H1 (cell line): ENCODE results near the gene CEMP1. TPM values are rescaled to one million over a fixed set of nuclear protein-coding genes. Genes with fewer than 3 reads are reported as not detected.

ENCODE experiments used
- CTCF ChIA-PET: fragments of 300-600 bp; sonication (Branson Sonifier 250); formaldehyde crosslinking; loops from one replicate; lab custom pipeline; 2021; ENCODE audit not compliant: partially characterized antibody; lab: Charles Lee
- POLR2A ChIA-PET: fragments of 300-600 bp; sonication (Branson Sonifier 250); formaldehyde crosslinking; loops from one replicate; lab custom pipeline; 2021; ENCODE audit warnings: inconsistent platforms; ENCODE audit not compliant: partially characterized antibody; lab: Charles Lee
- DNase-seq, 2 experiments: peaks; one replicate each; pipeline versions ENCODE4 v3.0.0 to v3.0.0-alpha.2; 2010 to 2022; ENCODE audit warnings: low spot score in 2 of 2, low read depth in 1 of 2, mixed read lengths in 1 of 2
- FAIRE-seq: peaks from 2 replicates; lab custom pipeline; 2011; peaks lifted over from hg19 to GRCh38; lab: Jason Lieb, UNC
- H2AFZ ChIP-seq: 2 replicates; pipeline ENCODE4 v1.8.1; 2012; ENCODE audit warnings: low read length, inconsistent platforms
- H2AK5ac ChIP-seq: 2 replicates; pipeline ENCODE4 v1.6.1; 2013; ENCODE audit warnings: low read depth, low read length
- H2BK120ac ChIP-seq: replicated peaks from 2 replicates; pipeline ENCODE3; 2013; ENCODE audit warnings: low read depth, low read length, inconsistent platforms
- H2BK12ac ChIP-seq: 2 replicates; pipeline ENCODE4 v1.6.1; 2013; ENCODE audit warnings: low read depth, low read length
- H2BK15ac ChIP-seq: 2 replicates; pipeline ENCODE4 v1.6.1; 2013; ENCODE audit warnings: low read length
- H2BK20ac ChIP-seq: 2 replicates; pipeline ENCODE4 v1.6.1; 2013; ENCODE audit warnings: low read length
- H2BK5ac ChIP-seq: 2 replicates; pipeline ENCODE4 v1.6.1; 2013; ENCODE audit warnings: low read depth, low read length
- H3K14ac ChIP-seq: 2 replicates; pipeline ENCODE4 v1.6.1; 2013; ENCODE audit warnings: inconsistent platforms; ENCODE audit not compliant: insufficient read length
- H3K18ac ChIP-seq: 2 replicates; pipeline ENCODE4 v1.6.1; 2013; ENCODE audit warnings: low read length; ENCODE audit errors: extremely low read depth
- H3K23ac ChIP-seq: 2 replicates; pipeline ENCODE4 v1.6.1; 2013; ENCODE audit warnings: inconsistent platforms; ENCODE audit not compliant: insufficient read length
- H3K23me2 ChIP-seq: 2 replicates; pipeline ENCODE4 v1.6.1; 2013; ENCODE audit warnings: low read depth, low read length
- H3K27ac ChIP-seq: 2 replicates; pipeline ENCODE4 v1.6.1; 2011; ENCODE audit warnings: low read depth, low read length, inconsistent platforms
- H3K27me3 ChIP-seq, 4 experiments: replicated peaks in 1 of 4; 1 replicate in 1 of 4; 2 replicates in 3 of 4; pipeline versions ENCODE4 v1.6.1 to v1.8.1; 2011 to 2013; ENCODE audit warnings: low read length in 3 of 4, mild to moderate bottlenecking in 3 of 4, inconsistent platforms in 2 of 4, mixed read lengths in 2 of 4, moderate library complexity in 1 of 4; ENCODE audit not compliant: control insufficient read depth in 3 of 4, insufficient read depth in 3 of 4; ENCODE audit errors: extremely low read depth in 1 of 4
- H3K36me3 ChIP-seq, 4 experiments: 2 replicates each; pipeline versions ENCODE4 v1.6.1 to v1.8.1; 2011 to 2013; ENCODE audit warnings: mild to moderate bottlenecking in 4 of 4, low read length in 3 of 4, moderate library complexity in 2 of 4, control low read depth in 1 of 4, inconsistent platforms in 1 of 4; ENCODE audit not compliant: insufficient read depth in 4 of 4, control insufficient read depth in 2 of 4
- H3K4ac ChIP-seq: replicated peaks from 2 replicates; pipeline ENCODE3; 2013; ENCODE audit warnings: low read length, low read depth, mixed read lengths, inconsistent platforms; ENCODE audit not compliant: insufficient read length
- H3K4me1 ChIP-seq, 4 experiments: replicated peaks in 1 of 4; 1 replicate in 1 of 4; 2 replicates in 3 of 4; pipeline versions ENCODE4 v1.6.1 to v1.8.1; 2011 to 2013; ENCODE audit warnings: low read length in 3 of 4, inconsistent platforms in 2 of 4, mixed read lengths in 1 of 4; ENCODE audit not compliant: insufficient read depth in 4 of 4, control insufficient read depth in 3 of 4
- H3K4me2 ChIP-seq, 2 experiments: 2 replicates each; pipeline versions ENCODE4 v1.6.1 to v1.8.1; 2011 to 2013; ENCODE audit warnings: low read depth in 2 of 2, low read length in 2 of 2, control low read depth in 1 of 2, inconsistent platforms in 1 of 2, mild to moderate bottlenecking in 1 of 2; ENCODE audit not compliant: insufficient read depth in 1 of 2
- H3K4me3 ChIP-seq, 4 experiments: fragments of 200-600, 300-600 bp in 1 of 4; sonication (generic), shearing (Covaris generic), sonication (Bioruptor Twin) in 1 of 4; 2 replicates each; pipeline versions ENCODE4 v1.5.1 to v1.8.1; 2011 to 2016; ENCODE audit warnings: low read length in 4 of 4, low read depth in 3 of 4, control low read depth in 2 of 4, inconsistent platforms in 2 of 4, mild to moderate bottlenecking in 2 of 4, mixed read lengths in 1 of 4, moderate library complexity in 1 of 4; ENCODE audit not compliant: insufficient read depth in 2 of 4; ENCODE audit errors: extremely low read depth in 1 of 4
- H3K56ac ChIP-seq: replicated peaks from 2 replicates; pipeline ENCODE3; 2013; ENCODE audit warnings: low read depth, mild to moderate bottlenecking, mixed read lengths, low read length, inconsistent platforms; ENCODE audit not compliant: insufficient read length
- H3K79me1 ChIP-seq: 2 replicates; pipeline ENCODE4 v1.6.1; 2013; ENCODE audit warnings: low read depth, low read length, control low read depth
- H3K79me2 ChIP-seq, 2 experiments: 2 replicates each; pipeline versions ENCODE4 v1.6.1 to v1.8.1; 2012 to 2013; ENCODE audit warnings: low read length in 2 of 2, mild to moderate bottlenecking in 2 of 2, inconsistent platforms in 1 of 2; ENCODE audit not compliant: insufficient read depth in 2 of 2, control insufficient read depth in 1 of 2
- H3K9ac ChIP-seq, 4 experiments: replicated peaks in 1 of 4; 1 replicate in 1 of 4; 2 replicates in 3 of 4; pipeline versions ENCODE4 v1.6.1 to v1.8.1; 2011 to 2013; ENCODE audit warnings: low read depth in 3 of 4, low read length in 3 of 4, control low read depth in 2 of 4, mild to moderate bottlenecking in 2 of 4, moderate library complexity in 2 of 4, inconsistent platforms in 1 of 4; ENCODE audit errors: extremely low read depth in 1 of 4
- H3K9me3 ChIP-seq, 2 experiments: 2 replicates each; pipeline versions ENCODE4 v1.6.1 to v1.8.1; 2012 to 2013; ENCODE audit warnings: mild to moderate bottlenecking in 2 of 2, moderate library complexity in 2 of 2, control low read depth in 1 of 2, inconsistent platforms in 1 of 2, low read depth in 1 of 2, low read length in 1 of 2, mixed read lengths in 1 of 2; ENCODE audit not compliant: insufficient read depth in 2 of 2
- H4K20me1 ChIP-seq, 2 experiments: replicated peaks in 1 of 2; 2 replicates each; pipeline versions ENCODE3 to v1.8.1; 2011 to 2013; ENCODE audit warnings: inconsistent platforms in 2 of 2, low read length in 2 of 2, mild to moderate bottlenecking in 1 of 2; ENCODE audit not compliant: insufficient read depth in 2 of 2, control insufficient read depth in 1 of 2
- H4K5ac ChIP-seq: 2 replicates; pipeline ENCODE4 v1.6.1; 2013; ENCODE audit warnings: low read length, low read depth, mixed read lengths, inconsistent platforms; ENCODE audit not compliant: insufficient read length
- H4K8ac ChIP-seq: 2 replicates; pipeline ENCODE4 v1.8.0; 2013; ENCODE audit warnings: mild to moderate bottlenecking, moderate library complexity, low read length, inconsistent platforms; ENCODE audit not compliant: insufficient read depth; ENCODE audit errors: extremely low read depth
- H4K91ac ChIP-seq: replicated peaks from 2 replicates; pipeline ENCODE3; 2013; ENCODE audit warnings: low read length, mixed read lengths, inconsistent platforms; ENCODE audit not compliant: insufficient read length
- CHD2 ChIP-seq: IDR thresholded peaks from 2 replicates; pipeline ENCODE4 v1.6.1; 2012; ENCODE audit warnings: low read length, improper control_type of control experiment
- NANOG ChIP-seq: IDR thresholded peaks from 2 replicates; pipeline ENCODE4 v1.6.1; 2011; ENCODE audit warnings: low read length, low read depth, mild to moderate bottlenecking, inconsistent platforms; ENCODE audit not compliant: insufficient read depth, poor library complexity, severe bottlenecking
- TBP ChIP-seq: IDR thresholded peaks from 2 replicates; pipeline ENCODE4 v1.6.1; 2011; ENCODE audit warnings: low read depth, low read length, improper control_type of control experiment
- WGBS, 2 experiments: shearing (Covaris generic) in 1 of 2; methylation state at CpG; one replicate each; pipeline versions ENCODE4 v1.1.6 to v1.1.7; 2013 to 2015; ENCODE audit warnings: low lambda C conversion rate in 2 of 2, mixed read lengths in 2 of 2, inconsistent platforms in 1 of 2, low coverage in 1 of 2, missing lambda C conversion rate in 1 of 2; ENCODE audit not compliant: insufficient replicate concordance in 2 of 2, insufficient coverage in 1 of 2, insufficient read length in 1 of 2; ENCODE audit errors: extremely low coverage in 1 of 2, missing lambda C conversion rate in 1 of 2; 5-methylcytosine and 5-hydroxymethylcytosine counted together
- polyA plus RNA-seq, 7 experiments: library from polyadenylated mRNA; depleted of rRNA in 3 of 7; stranded (reverse) in 5 of 7; unstranded in 2 of 7; fragments of >200 nt in 5 of 7; fragments of 200-250 nt in 2 of 7; gene quantifications; 1 replicate in 5 of 7; 2 replicates in 1 of 7; 4 replicates in 1 of 7; pipeline versions ENCODE4 v1.2.1 to v1.2.3, GENCODE V29; 2011 to 2013; ENCODE audit warnings: missing spikeins in 2 of 7, mixed read lengths in 2 of 7
- total RNA-seq: library from RNA; stranded (reverse); fragmentation: NEBNext Ultra II Directional; extraction: Animal tissue kit (Norgen Biotek cat#: 25700); gene quantifications from 2 replicates; pipeline ENCODE4 v1.2.1, GENCODE V29; 2021

Gene CEMP1
- total and polyA plus RNA-seq, 2 of the 8 experiments (the other 6 are each of a cell fraction or from before 2014, with no cell fraction given) = not detected

DNA sequence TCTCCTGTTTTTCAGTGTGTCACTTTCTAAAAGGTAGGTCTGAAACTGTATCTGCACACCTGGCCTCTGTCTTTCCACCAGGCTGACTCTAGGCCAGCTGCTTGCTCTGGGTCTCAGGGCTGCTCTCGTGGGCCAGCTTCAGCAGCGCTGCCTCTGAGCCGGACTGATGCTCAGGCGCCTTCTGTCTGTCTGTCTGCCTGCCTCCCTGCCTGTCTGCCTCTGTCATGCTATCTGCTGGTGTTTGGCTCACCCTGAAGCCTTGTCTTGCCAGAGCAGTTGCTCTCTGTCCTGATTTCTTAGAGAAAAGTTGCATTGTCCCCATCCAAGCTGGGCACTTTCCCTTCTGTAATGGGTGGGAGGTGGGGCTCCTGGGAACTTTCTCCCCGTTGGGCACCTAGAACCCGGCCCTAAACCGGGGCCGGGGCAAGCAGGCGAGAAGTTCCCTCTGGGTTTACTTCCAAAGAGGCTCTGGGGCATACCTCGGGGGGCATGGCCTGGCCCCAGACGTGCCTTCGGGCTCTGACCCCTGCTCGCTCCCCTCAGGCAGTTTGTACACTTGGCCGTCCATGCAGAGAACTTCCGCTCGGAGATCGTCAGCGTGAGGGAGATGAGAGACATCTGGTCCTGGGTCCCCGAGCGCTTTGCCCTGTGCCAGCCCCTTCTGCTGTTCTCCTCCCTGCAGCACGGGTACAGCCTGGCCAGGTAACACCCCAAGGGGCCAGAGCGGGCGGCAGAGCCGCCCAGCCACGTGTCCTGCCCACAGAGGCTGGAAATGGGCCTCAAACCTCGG is 33.3 kb downstream of the CEMP1 start:
- peaks cover 2 to 6% of the 10 kb centered on the region in 2 experiments for H4K20me1 ChIP-seq
- no peak for FAIRE-seq
- no peak overlapping the region for H4K91ac ChIP-seq
- H3K23me2 ChIP-seq = no peaks in the 10 kb centered on the region
- H2BK15ac ChIP-seq = no peak overlapping the region
- H3K36me3 ChIP-seq = peaks cover 0 to 15% (median 4%) of the 10 kb centered on the region in 4 experiments; a peak in 4 of 8 replicates
- H3K23ac ChIP-seq = no peak overlapping the region
- H3K4me2 ChIP-seq = no peak overlapping the region
- H3K27me3 ChIP-seq = no peaks in the 10 kb centered on the region; a peak in 1 of 7 replicates
- no peak overlapping the region for H3K14ac ChIP-seq
- no peak overlapping the region for H3K18ac ChIP-seq
- H3K4me1 ChIP-seq = peaks cover 0 to 16% (median 9%) of the 10 kb centered on the region in 4 experiments; a peak in 6 of 7 replicates
- WGBS, 2 experiments = 94% methylated on average over 26 of the region's 26 CpGs; no CpG with 5 or more reads in 1 of the 2 experiments
- no peak overlapping the region for H4K5ac ChIP-seq
- CTCF ChIA-PET = interaction anchor here (0.5 to 1.3 kb wide), 7 partner anchors 8 to 248 kb away, joined by 3 to 4 read pairs (median 3); partner anchors contain the start of gene ECI1
- H3K9ac ChIP-seq = no peak overlapping the region
- no peak overlapping the region for H3K4ac ChIP-seq
- peak overlapping the region; percentile 21; the same call in 1 of the 2 replicates for H4K8ac ChIP-seq
- no peaks in the 10 kb centered on the region; the same call in 1 of the 2 replicates for H3K79me1 ChIP-seq
- no peaks in the 10 kb centered on the region for H3K79me2 ChIP-seq
- POLR2A ChIA-PET = interaction anchor here (1.6 to 2.1 kb wide), 2 partner anchors 16 to 275 kb away, joined by 3 to 5 read pairs; partner anchors contain the start of gene ATP6V0C
- no peak overlapping the region for H3K56ac ChIP-seq
- no peak overlapping the region for H2AFZ ChIP-seq
- no peaks in the 10 kb centered on the region for H3K9me3 ChIP-seq
- no peak for DNase-seq
- H2BK5ac ChIP-seq = no peak overlapping the region
- H2AK5ac ChIP-seq = no peak overlapping the region
- H2BK12ac ChIP-seq = no peak overlapping the region
- H3K4me3 ChIP-seq = no peak overlapping the region
- no peak overlapping the region for H2BK120ac ChIP-seq
- no peak overlapping the region for H2BK20ac ChIP-seq
- H3K27ac ChIP-seq = no peak overlapping the region
- TF ChIP-seq CHD2 (no peak), TBP (no peak), NANOG (no peak)
